GM19035 (cell line): ENCODE measurements around the gene ETV3L.
"Not testable (repeated sequence)": the region's sequence is repeated elsewhere in the genome, so short reads cannot be mapped to it uniquely, and the experiment has no call there.

ENCODE experiments used
- ATAC-seq: cut with Tn5 transposase; IDR thresholded peaks from one replicate; pipeline ENCODE4 v1.9.1; 2021; ENCODE audit not compliant: unreplicated experiment

Gene ETV3L

GRCh38 chr1:157084720-157085119 is 14.9 kb downstream of the ETV3L start:
- no peak for ATAC-seq

- no peak for ATAC-seq
Observed at GRCh38 chr1:157081707-157082106, 17.9 kb downstream of the ETV3L start.

- no peak for ATAC-seq
Observed at GRCh38 chr1:157080714-157081113, 18.9 kb downstream of the ETV3L start.

- ATAC-seq: no peak
Observed at GRCh38 chr1:157077394-157077793, 22.2 kb downstream of the ETV3L start.

GRCh38 chr1:157073944-157074685 is 25.5 kb downstream of the ETV3L start:
- ATAC-seq: no peak

GRCh38 chr1:157069601-157070000 is 30.0 kb downstream of the ETV3L start:
- no peak for ATAC-seq

- not testable (repeated sequence) for ATAC-seq
Observed at GRCh38 chr1:157059241-157059640, 40.4 kb downstream of the ETV3L start.

- no peak for ATAC-seq
Observed at GRCh38 chr1:157056269-157056668, 43.3 kb downstream of the ETV3L start.

- ATAC-seq: not testable (repeated sequence)
Observed at GRCh38 chr1:157055729-157056128, 43.9 kb downstream of the ETV3L start.

GRCh38 chr1:157050836-157051235 is 48.8 kb downstream of the ETV3L start:
- no peak for ATAC-seq

GRCh38 chr1:157047062-157047410 is 52.6 kb downstream of the ETV3L start:
- no peak for ATAC-seq

- ATAC-seq: peak; percentile 73
Observed at GRCh38 chr1:157045250-157046218, 54.1 kb downstream of the ETV3L start, which contains the start of gene ARHGEF11. Gene ARHGEF11, minus strand, starts transcription at chr1:157045742. Its CDS starts 1,412 bp downstream, at chr1:157044330.

GRCh38 chr1:157044326-157044725 is 55.3 kb downstream of the ETV3L start:
- ATAC-seq: no peak

GRCh38 chr1:157043685-157044084 is 55.9 kb downstream of the ETV3L start:
- ATAC-seq: no peak

GRCh38 chr1:157042846-157043245 is 56.8 kb downstream of the ETV3L start:
- ATAC-seq: no peak
